Osteoblast (primary cell): Measurements from ENCODE around the gene CDA. TPM values are rescaled to one million over a fixed set of nuclear protein-coding genes. Genes with fewer than 3 reads are reported as not detected.

ENCODE experiments used
- DNase-seq: peaks from one replicate; pipeline ENCODE4 v3.0.0; 2011; ENCODE audit warnings: low spot score, mixed read lengths; ENCODE audit not compliant: insufficient read length; ENCODE audit errors: missing footprints
- H2AFZ ChIP-seq: 2 replicates; pipeline ENCODE4 v1.6.0; 2011; ENCODE audit warnings: mild to moderate bottlenecking, low read length
- H3K27ac ChIP-seq: 2 replicates; pipeline ENCODE4 v1.5.1; 2011; ENCODE audit warnings: mild to moderate bottlenecking, low read depth, low read length, moderate library complexity
- H3K27me3 ChIP-seq: 2 replicates; pipeline ENCODE4 v1.6.0; 2012; ENCODE audit warnings: mild to moderate bottlenecking, control low read depth, inconsistent platforms, low read length, moderate library complexity; ENCODE audit not compliant: insufficient read depth
- H3K36me3 ChIP-seq: 2 replicates; pipeline ENCODE4 v1.5.1; 2011; ENCODE audit warnings: mild to moderate bottlenecking, low read length, control low read depth, moderate library complexity; ENCODE audit not compliant: insufficient read depth
- H3K4me1 ChIP-seq: 2 replicates; pipeline ENCODE4 v1.5.1; 2011; ENCODE audit warnings: mild to moderate bottlenecking, low read length, control low read depth, moderate library complexity; ENCODE audit not compliant: insufficient read depth
- H3K4me2 ChIP-seq: 2 replicates; pipeline ENCODE4 v1.6.0; 2011; ENCODE audit warnings: mild to moderate bottlenecking, low read length; ENCODE audit not compliant: insufficient read depth
- H3K4me3 ChIP-seq: fragments of 200-600 bp; sonication (generic); 3 replicates; pipeline ENCODE4 v1.5.1; 2012; ENCODE audit warnings: mild to moderate bottlenecking, low read length, inconsistent platforms; ENCODE audit not compliant: insufficient read depth
- H3K79me2 ChIP-seq: 2 replicates; pipeline ENCODE4 v1.6.0; 2012; ENCODE audit warnings: mild to moderate bottlenecking, low read length, control low read depth, inconsistent platforms; ENCODE audit not compliant: insufficient read depth
- H3K9me3 ChIP-seq: 2 replicates; pipeline ENCODE4 v1.5.1; 2011; ENCODE audit warnings: low read depth, low read length, control low read depth
- H4K20me1 ChIP-seq: 2 replicates; pipeline ENCODE4 v1.6.0; 2012; ENCODE audit warnings: mild to moderate bottlenecking, low read length, control low read depth; ENCODE audit not compliant: insufficient read depth
- total RNA-seq: library from RNA; depleted of rRNA; stranded (reverse); fragments of >200 nt; gene quantifications from 2 replicates; pipeline ENCODE4 v1.2.3, GENCODE V29; 2012
- TF ChIP-seq, protein P1 (sequence below): IDR thresholded peaks from 2 replicates; pipeline ENCODE4 v1.5.1; 2011; ENCODE audit warnings: mild to moderate bottlenecking, low read depth, low read length, moderate library complexity; ENCODE audit errors: extremely low read depth

Gene CDA
- total RNA-seq, 1 donor, result 1.1 TPM

DNA sequence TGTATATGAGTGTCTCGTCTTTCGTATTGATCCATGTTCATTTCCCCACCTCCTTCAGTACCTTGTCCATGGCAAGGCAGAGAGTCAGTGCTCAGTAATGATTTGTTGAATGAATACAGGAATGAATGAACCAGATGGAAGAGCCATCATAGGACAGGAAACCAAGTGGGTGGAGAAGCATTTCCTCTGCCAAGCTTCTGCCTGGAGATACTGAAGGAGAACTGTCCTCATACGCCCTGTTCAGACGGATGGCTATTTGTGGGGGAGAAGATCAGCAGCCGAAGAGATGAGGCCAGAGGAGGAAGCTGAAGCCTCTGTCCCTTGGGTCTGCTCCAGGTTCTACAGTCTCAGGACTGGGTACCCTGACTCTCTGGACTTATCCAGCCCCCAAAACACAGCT is 30.7 kb upstream of the CDA start:
- Histone ChIP-seq H3K79me2 (no peaks in the 10 kb centered on the region), H2AFZ (no peak overlapping the region), H3K27ac (no peak overlapping the region), H4K20me1 (no peaks in the 10 kb centered on the region), H3K4me1 (no peaks in the 10 kb centered on the region), H3K4me3 (no peak overlapping the region), H3K36me3 (no peaks in the 10 kb centered on the region), H3K9me3 (no peaks in the 10 kb centered on the region), H3K4me2 (no peak overlapping the region), H3K27me3 (peaks cover 62% of the 10 kb centered on the region)
- peak; percentile 87 for DNase-seq
- TF ChIP-seq, protein P1, sequence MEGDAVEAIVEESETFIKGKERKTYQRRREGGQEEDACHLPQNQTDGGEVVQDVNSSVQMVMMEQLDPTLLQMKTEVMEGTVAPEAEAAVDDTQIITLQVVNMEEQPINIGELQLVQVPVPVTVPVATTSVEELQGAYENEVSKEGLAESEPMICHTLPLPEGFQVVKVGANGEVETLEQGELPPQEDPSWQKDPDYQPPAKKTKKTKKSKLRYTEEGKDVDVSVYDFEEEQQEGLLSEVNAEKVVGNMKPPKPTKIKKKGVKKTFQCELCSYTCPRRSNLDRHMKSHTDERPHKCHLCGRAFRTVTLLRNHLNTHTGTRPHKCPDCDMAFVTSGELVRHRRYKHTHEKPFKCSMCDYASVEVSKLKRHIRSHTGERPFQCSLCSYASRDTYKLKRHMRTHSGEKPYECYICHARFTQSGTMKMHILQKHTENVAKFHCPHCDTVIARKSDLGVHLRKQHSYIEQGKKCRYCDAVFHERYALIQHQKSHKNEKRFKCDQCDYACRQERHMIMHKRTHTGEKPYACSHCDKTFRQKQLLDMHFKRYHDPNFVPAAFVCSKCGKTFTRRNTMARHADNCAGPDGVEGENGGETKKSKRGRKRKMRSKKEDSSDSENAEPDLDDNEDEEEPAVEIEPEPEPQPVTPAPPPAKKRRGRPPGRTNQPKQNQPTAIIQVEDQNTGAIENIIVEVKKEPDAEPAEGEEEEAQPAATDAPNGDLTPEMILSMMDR, result no peak

DNA sequence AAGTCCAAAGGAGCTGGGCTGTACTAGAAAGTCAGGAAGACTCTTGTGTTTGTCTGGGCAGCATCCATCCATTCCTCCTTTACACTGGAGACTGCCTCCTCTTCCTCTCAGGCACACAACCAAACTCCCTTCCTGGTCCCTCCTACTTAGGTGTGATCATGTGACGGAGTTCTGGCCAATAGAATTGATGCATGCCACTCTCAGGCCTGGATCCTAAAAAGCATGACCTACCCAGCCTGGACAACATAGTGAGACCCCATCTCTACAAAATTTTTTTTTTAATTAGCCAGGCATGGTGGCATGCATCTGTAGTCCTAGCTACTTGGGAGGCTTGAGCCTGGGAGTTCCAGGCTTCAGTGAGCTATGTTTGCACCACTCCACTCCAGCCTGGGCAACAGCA is 27.9 kb upstream of the CDA start:
- TF ChIP-seq, protein P1, result no peak
- peaks cover 45% of the 10 kb centered on the region for H3K27me3 ChIP-seq
- no peaks in the 10 kb centered on the region for H3K4me1 ChIP-seq
- H3K4me3 ChIP-seq, result no peak overlapping the region
- H3K27ac ChIP-seq, result no peak overlapping the region
- H3K4me2 ChIP-seq, result no peak overlapping the region
- DNase-seq, result no peak
- no peak overlapping the region for H2AFZ ChIP-seq
- H3K9me3 ChIP-seq, result no peaks in the 10 kb centered on the region
- no peaks in the 10 kb centered on the region for H3K79me2 ChIP-seq
- H4K20me1 ChIP-seq, result no peaks in the 10 kb centered on the region
- no peaks in the 10 kb centered on the region for H3K36me3 ChIP-seq

DNA sequence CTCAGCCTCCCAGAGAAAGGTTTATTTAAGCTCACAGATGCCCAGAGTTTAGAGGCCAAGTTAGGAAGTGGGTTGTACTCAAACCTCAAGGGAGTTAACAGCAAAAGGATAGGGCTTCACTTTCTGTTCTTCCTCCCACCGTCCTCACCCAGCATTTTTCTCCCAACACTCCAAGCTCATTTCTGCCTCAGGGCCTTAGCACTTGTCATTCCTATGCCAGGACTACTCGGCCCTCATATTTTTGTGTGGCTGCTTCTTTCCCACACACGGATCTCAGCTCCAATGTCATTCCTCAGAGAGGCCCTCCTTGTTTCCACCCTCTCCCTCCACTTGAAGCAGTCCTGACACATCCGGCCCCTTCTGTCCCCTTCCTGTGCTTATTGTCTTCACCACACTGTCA is 23.7 kb upstream of the CDA start:
- TF ChIP-seq, protein P1, result no peak
- Histone ChIP-seq H4K20me1 (no peaks in the 10 kb centered on the region), H3K79me2 (no peaks in the 10 kb centered on the region), H2AFZ (no peak overlapping the region), H3K4me2 (no peak overlapping the region), H3K9me3 (no peaks in the 10 kb centered on the region), H3K4me1 (no peaks in the 10 kb centered on the region), H3K4me3 (no peak overlapping the region), H3K36me3 (no peaks in the 10 kb centered on the region), H3K27me3 (peaks cover 26% of the 10 kb centered on the region), H3K27ac (no peak overlapping the region)
- DNase-seq, result no peak

DNA sequence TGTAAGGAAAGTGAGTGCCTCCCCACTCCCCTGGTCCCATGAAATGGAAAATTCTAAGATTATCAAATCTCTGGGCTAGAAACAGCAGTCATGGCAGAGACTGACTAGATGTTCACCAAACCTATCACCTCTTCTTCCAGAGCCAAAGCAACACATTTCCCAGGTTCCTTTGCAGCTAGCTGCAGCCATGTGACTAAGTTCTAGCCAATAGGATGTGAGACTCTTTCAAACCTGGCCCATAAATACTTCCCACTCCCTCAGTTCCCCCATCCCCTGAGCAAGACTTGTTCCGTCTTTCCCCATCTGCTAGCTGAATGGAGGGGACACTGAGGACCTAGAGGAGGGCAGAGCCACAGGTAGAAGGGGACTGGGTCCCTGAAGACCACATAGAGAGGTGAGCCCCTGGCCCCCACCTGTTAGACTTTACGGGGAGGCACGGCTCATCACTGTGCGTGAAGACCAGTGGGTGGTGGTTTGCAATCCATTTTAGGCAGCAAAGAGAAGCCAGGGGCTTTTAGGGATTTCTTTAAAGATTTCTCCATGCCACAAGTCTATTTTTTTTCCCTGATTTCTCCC is 19.3 kb upstream of the CDA start:
- H3K4me3 ChIP-seq, result no peak overlapping the region
- no peaks in the 10 kb centered on the region for H4K20me1 ChIP-seq
- H3K9me3 ChIP-seq, result peaks cover 4% of the 10 kb centered on the region
- H3K79me2 ChIP-seq, result no peaks in the 10 kb centered on the region
- TF ChIP-seq, protein P1, result no peak
- no peak overlapping the region for H2AFZ ChIP-seq
- H3K27ac ChIP-seq, result no peak overlapping the region
- no peaks in the 10 kb centered on the region for H3K36me3 ChIP-seq
- peaks cover 16% of the 10 kb centered on the region for H3K27me3 ChIP-seq
- no peaks in the 10 kb centered on the region for H3K4me1 ChIP-seq
- H3K4me2 ChIP-seq, result no peak overlapping the region
- DNase-seq, result peak; percentile 66
